GM19023 (cell line): ENCODE data around the gene ZFY.

Experiments used
- ATAC-seq: cut with Tn5 transposase; IDR thresholded peaks from one replicate; pipeline ENCODE4 v1.9.1; 2021; ENCODE audit warnings: mild to moderate bottlenecking, moderate library complexity; ENCODE audit not compliant: unreplicated experiment

ZFY gene

GRCh38 chrY:2934861-2935715 is at the start of gene ZFY:
Gene ZFY, plus strand, starts transcription at chrY:2935381. Its CDS starts 18,556 bp downstream, at chrY:2953937.
- ATAC-seq: no peak

- no peak for ATAC-seq
These were observed 49.3 kb upstream of the ZFY start for GRCh38 chrY:2885880-2886279.

- no peak for ATAC-seq
These were observed 47.8 kb upstream of the ZFY start for GRCh38 chrY:2887386-2887785.

GRCh38 chrY:2887955-2888354 is 47.2 kb upstream of the ZFY start:
- ATAC-seq: no peak

GRCh38 chrY:2893471-2893870 is 41.7 kb upstream of the ZFY start:
- no peak for ATAC-seq

GRCh38 chrY:2896050-2896449 is 39.1 kb upstream of the ZFY start:
- ATAC-seq: no peak

DNA sequence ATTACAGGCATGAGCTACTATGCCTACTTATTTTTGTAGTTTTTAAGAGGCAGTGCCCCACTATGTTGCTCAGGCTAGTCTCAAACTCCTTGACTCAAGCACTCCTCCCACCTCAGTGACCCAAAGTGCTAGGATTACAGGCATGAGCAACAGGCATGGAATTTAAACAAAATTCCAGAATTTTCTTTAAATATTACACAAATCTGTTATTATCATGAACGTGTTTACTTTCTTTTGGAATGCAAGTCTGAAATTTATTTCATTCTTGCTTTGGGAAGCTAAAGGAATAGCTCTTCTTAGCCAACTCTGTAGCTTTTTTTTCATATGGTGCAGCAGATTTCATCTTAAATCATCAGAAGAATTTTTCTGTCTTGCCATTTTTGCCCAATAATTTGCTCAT is 27.8 kb upstream of the ZFY start:
- no peak for ATAC-seq

GRCh38 chrY:2913066-2913815 is 21.9 kb upstream of the ZFY start:
- ATAC-seq: no peak

DNA sequence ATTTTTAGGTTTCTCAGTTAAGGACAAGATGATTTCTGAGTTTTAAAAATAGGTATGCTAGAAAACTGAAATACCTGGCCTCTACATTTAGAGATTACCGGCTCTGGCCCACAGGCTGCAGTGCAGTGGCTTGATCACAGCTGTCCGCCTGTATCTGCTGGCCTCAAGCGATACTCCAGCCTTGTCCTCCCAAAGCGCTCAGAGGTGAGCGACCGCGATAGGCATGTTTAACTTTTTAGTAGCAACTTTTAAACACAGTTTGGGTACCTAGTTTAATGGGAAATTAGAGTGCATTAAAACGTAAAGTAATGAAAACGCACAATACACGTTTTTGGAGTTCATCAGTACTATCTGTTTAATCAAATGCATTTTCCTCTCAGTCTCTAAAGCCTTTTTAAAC is 1.1 kb upstream of the ZFY start:
- ATAC-seq: no peak

DNA sequence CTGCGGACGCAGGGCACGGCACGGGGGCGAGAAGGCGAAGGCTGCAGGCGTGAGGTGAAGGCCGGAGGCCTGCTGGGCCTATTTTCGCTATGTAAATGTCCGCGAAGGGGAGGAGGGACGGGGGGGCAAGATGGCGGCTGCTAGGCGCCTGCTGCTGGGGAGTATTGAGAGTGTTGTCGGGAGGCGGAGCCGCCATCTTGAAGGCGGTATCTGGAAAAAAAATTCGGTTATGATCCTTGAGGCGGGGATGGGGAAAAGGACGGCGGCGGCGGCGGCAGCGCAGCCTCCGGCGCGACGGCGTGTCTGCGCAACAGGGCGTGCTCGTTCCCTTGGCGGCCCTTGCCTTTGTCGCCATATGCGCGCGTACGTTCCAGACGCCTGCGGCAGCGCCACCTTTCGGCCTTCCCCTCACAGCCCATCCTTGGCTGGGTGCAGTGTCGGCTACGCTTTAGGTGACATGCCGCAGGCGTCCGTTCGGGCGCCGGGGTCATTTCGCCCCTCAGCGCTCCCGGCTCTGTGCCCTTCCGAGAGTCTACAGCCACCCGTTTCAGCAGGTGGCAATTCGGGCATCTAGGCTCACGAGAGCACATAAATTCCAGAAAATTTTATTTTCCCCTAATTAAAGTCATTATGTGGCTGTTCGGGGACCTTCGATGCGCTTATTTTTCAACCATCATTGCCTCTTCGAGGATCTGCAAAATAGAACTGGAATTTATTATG is 695 bp downstream of the ZFY start:
- ATAC-seq: no peak

- no peak for ATAC-seq
These were observed 1.2 kb downstream of the ZFY start for GRCh38 chrY:2936436-2936750.

- no peak for ATAC-seq
These were observed 2.0 kb downstream of the ZFY start for GRCh38 chrY:2937149-2937548.

- ATAC-seq: no peak
These were observed 14.5 kb downstream of the ZFY start for GRCh38 chrY:2949590-2950252.

- ATAC-seq: no peak
These were observed 15.5 kb downstream of the ZFY start for GRCh38 chrY:2950655-2951054.

DNA sequence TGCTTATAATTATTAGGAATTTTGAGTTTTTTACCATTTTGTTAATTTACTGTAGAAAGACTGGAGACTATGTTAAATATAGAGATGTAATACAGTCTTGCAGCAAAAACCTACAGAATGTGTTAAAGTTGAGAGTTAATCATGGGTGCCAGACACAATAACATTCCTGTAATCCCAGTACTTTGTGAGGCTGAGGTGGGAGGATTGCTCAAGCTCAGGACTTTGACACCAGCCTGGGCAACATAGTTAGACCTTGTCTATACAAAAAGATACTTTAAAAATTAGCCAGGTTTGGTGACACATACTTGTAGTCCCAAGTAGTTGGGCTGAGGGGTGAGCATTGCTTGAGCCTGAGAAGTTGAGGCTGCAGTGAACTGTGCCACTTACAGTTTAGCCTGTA is 17.7 kb downstream of the ZFY start:
- no peak for ATAC-seq

- no peak for ATAC-seq
These were observed 19.6 kb downstream of the ZFY start for GRCh38 chrY:2954735-2955134.

DNA sequence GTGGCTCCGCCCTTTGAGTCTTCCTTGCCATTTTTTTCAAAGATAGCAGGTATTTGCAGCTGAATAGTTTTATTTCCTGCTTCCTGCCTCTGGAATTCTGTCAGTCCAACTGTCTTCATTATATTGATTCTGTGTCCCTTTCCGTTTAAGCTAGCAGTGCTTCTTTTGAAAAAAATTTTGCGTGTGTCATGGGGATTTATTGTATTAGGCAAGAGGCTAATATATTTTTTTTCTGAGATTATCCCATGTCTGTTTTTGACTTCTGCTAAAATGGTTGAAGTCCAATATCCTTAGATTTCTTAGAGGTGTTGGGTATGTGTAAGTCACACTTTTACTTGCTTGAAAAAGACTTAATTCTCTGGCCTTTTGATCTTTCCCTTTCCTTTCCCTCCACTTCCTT is 20.4 kb downstream of the ZFY start:
- ATAC-seq: no peak

- no peak for ATAC-seq
These were observed 26.9 kb downstream of the ZFY start for GRCh38 chrY:2962061-2962460.

- ATAC-seq: no peak
These were observed 29.6 kb downstream of the ZFY start for GRCh38 chrY:2964814-2965213.

GRCh38 chrY:2965629-2966028 is 30.4 kb downstream of the ZFY start:
- ATAC-seq: no peak

DNA sequence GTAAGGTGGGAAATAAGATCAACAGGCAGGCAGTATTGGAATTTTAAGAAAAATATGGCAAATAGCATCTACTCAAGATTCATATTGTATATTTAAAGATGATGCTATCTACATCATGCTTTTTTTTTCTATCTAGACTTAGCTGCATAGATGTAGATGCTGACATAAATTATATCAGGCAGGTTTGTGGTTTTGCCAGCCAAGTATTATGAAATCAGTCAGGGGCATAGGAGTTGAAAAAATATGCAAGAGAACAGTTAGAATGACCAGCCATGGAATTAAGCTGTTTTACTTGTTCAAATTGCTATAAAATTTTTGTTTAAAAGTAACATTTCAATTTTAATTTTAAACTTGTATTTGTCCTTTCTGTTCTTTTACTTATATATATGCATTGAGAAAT is 34.4 kb downstream of the ZFY start:
- no peak for ATAC-seq
